Nephron progenitor cell (in vitro differentiated cells): ENCODE data around the gene GPR141.

Experiments
- DNase-seq: peaks from one replicate; pipeline ENCODE4 v3.0.0; 2021
- H3K27ac Mint-ChIP-seq: 2 replicates; pipeline ENCODE4 v1.8.0; 2021; ENCODE audit warnings: mild to moderate bottlenecking, moderate library complexity, mixed read lengths
- H3K27me3 Mint-ChIP-seq: 2 replicates; pipeline ENCODE4 v1.8.0; 2021; ENCODE audit warnings: mild to moderate bottlenecking, low read depth, mixed read lengths; ENCODE audit not compliant: poor library complexity
- H3K36me3 Mint-ChIP-seq: 2 replicates; pipeline ENCODE4 v1.8.0; 2021; ENCODE audit warnings: low read depth, mixed read lengths
- H3K4me1 Mint-ChIP-seq: 2 replicates; pipeline ENCODE4 v1.8.0; 2021; ENCODE audit warnings: mixed read lengths
- H3K4me3 Mint-ChIP-seq: 2 replicates; pipeline ENCODE4 v1.8.0; 2021; ENCODE audit warnings: mild to moderate bottlenecking, moderate library complexity, mixed read lengths
- H3K9me3 Mint-ChIP-seq: 2 replicates; pipeline ENCODE4 v1.8.0; 2021; ENCODE audit warnings: mild to moderate bottlenecking, moderate library complexity, mixed read lengths
- TF ChIP-seq, protein P1 (sequence below): fragments of 200-600 bp; sonication (generic); IDR thresholded peaks from 2 replicates; pipeline ENCODE4 v1.5.0; 2021; ENCODE audit warnings: antibody characterized with exemption

The GPR141 gene

DNA sequence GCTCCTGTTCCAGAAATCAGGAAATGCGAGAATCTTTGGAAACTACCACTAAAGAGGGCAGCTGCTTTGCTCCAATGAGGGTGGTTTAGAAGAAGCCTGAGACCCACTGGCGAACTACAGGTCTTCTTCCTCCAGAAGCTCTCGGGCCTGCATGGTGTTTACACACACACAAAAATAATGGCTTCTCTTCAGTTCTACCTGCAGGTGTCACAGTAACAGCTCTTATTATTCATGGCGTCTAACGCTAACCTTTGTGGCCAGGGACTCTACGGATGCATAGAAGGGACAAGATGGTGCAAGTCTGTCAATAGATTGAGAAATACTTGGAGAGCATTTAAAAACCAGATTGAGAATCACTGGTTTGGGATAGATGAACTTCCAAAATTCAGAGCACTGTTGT lies 22.4 kb downstream of the GPR141 start:
- H3K36me3 Mint-ChIP-seq: no peaks in the 10 kb centered on the region

GRCh38 chr7:37706804-37707203 lies 23.2 kb downstream of the GPR141 start:
- TF ChIP-seq, protein P1, sequence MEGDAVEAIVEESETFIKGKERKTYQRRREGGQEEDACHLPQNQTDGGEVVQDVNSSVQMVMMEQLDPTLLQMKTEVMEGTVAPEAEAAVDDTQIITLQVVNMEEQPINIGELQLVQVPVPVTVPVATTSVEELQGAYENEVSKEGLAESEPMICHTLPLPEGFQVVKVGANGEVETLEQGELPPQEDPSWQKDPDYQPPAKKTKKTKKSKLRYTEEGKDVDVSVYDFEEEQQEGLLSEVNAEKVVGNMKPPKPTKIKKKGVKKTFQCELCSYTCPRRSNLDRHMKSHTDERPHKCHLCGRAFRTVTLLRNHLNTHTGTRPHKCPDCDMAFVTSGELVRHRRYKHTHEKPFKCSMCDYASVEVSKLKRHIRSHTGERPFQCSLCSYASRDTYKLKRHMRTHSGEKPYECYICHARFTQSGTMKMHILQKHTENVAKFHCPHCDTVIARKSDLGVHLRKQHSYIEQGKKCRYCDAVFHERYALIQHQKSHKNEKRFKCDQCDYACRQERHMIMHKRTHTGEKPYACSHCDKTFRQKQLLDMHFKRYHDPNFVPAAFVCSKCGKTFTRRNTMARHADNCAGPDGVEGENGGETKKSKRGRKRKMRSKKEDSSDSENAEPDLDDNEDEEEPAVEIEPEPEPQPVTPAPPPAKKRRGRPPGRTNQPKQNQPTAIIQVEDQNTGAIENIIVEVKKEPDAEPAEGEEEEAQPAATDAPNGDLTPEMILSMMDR: no peak
- H3K4me1 Mint-ChIP-seq: peaks cover 13% of the 10 kb centered on the region
- H3K4me3 Mint-ChIP-seq: no peak overlapping the region

More for the DNA sequence above, 22.4 kb downstream of the GPR141 start:
- H3K27ac Mint-ChIP-seq: no peak overlapping the region
- H3K27me3 Mint-ChIP-seq: peaks cover 8% of the 10 kb centered on the region
- no peaks in the 10 kb centered on the region for H3K9me3 Mint-ChIP-seq
- H3K4me3 Mint-ChIP-seq: no peak overlapping the region
- no peak for DNase-seq
- TF ChIP-seq, protein P1: no peak
- peaks cover 13% of the 10 kb centered on the region for H3K4me1 Mint-ChIP-seq

GRCh38 chr7:37707754-37708485 lies 24.4 kb downstream of the GPR141 start:
- Mint-ChIP-seq H3K9me3 (no peaks in the 10 kb centered on the region), H3K27me3 (peaks cover 7% of the 10 kb centered on the region), H3K4me3 (no peak overlapping the region), H3K36me3 (no peaks in the 10 kb centered on the region), H3K4me1 (peaks cover 13% of the 10 kb centered on the region), H3K27ac (no peak overlapping the region)
- TF ChIP-seq, protein P1: no peak
- DNase-seq: no peak

More at GRCh38 chr7:37706804-37707203, 23.2 kb downstream of the GPR141 start:
- peaks cover 8% of the 10 kb centered on the region for H3K27me3 Mint-ChIP-seq
- no peaks in the 10 kb centered on the region for H3K9me3 Mint-ChIP-seq
- no peak overlapping the region for H3K27ac Mint-ChIP-seq
- no peak for DNase-seq
- no peaks in the 10 kb centered on the region for H3K36me3 Mint-ChIP-seq

DNA sequence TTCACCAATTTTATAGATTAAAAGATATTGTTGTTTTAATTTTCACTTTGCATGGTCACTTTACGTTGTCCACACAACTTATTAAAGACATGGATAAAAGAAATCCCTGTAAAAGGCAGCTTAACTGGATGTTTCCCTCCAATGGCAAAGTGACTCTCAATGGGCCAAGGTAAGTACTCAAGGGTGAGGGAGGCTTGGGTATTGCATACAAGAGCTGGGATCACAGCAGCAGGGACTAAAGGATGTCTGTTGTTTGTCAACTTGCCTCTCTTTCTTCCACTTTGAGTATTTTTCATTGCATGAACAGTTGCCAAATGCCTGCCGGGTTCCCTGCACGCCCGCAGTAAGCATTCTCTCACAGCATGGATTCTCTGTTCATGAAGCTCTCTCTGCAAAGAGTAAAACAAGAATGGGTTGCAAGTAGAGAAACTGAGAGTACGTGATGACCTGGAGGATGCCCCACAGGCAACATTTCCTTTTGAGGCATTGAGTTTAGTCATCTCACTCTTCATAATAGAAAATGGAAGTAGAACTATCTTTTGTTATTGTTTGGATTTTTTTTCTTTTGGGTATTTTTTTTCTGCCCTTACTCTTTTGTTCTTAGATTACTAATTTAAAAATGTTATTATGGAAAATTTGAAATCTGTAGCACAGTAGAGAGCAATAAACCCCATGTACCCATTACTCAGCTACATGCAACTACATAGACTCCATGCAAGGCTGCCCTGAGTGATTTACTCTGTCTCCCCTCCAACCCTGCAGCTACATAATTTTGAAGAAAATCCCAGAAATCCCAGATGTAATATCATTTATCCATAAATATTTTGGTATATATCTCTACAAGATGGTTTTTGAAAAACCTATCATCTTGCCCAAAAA lies 26.3 kb downstream of the GPR141 start:
- H3K36me3 Mint-ChIP-seq: no peaks in the 10 kb centered on the region
- H3K4me1 Mint-ChIP-seq: peaks cover 18% of the 10 kb centered on the region
- no peaks in the 10 kb centered on the region for H3K9me3 Mint-ChIP-seq
- H3K27me3 Mint-ChIP-seq: peaks cover 7% of the 10 kb centered on the region
- TF ChIP-seq, protein P1: no peak
- no peak overlapping the region for H3K27ac Mint-ChIP-seq
- H3K4me3 Mint-ChIP-seq: no peak overlapping the region
- DNase-seq: no peak

GRCh38 chr7:37713613-37714012 lies 30.0 kb downstream of the GPR141 start:
- no peak for DNase-seq
- H3K4me3 Mint-ChIP-seq: no peak overlapping the region
- no peaks in the 10 kb centered on the region for H3K9me3 Mint-ChIP-seq
- no peaks in the 10 kb centered on the region for H3K36me3 Mint-ChIP-seq
- peaks cover 11% of the 10 kb centered on the region for H3K27me3 Mint-ChIP-seq
- no peak overlapping the region for H3K27ac Mint-ChIP-seq
- TF ChIP-seq, protein P1: no peak
- peaks cover 5% of the 10 kb centered on the region for H3K4me1 Mint-ChIP-seq
